Measurements from ENCODE around the gene CNTNAP5. TPM values are rescaled to one million over a fixed set of nuclear protein-coding genes. Genes with fewer than 3 reads are reported as not detected.

CNTNAP5 gene
- total and polyA plus RNA-seq, 2 of the 8 experiments (the other 6 are each of a cell fraction or from before 2014, with no cell fraction given): 0.11 to 0.76 TPM

DNA sequence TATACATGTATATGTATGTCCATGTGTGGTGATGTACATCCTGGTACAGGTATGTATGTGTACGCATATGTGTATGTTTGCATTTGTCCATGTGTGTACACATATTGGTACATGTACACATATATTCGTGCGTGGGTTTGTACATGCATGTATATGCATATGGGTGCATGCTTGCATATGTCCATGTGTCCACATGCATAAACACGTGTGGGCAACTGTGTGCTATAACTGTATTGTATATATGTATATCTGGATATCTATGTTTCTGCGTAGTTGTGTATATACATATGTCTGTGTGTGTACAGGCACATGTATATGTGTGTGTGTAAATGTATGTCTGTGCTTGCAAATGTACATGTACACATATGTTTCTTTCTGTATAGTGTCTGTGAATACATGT lies 858.5 kb downstream of the CNTNAP5 start:
- Histone ChIP-seq H3K56ac (replicated peaks; ENCODE audit: insufficient read length, low read depth, low read length) (no peak overlapping the region), H3K4ac (replicated peaks; ENCODE audit: insufficient read length, low read depth, low read length) (no peak overlapping the region), H3K36me3 (ENCODE audit: control insufficient read depth in 2 of 4, insufficient read depth in 4 of 4, low read length in 3 of 4) (no peaks in the 10 kb centered on the region)

More for the DNA sequence above, 858.5 kb downstream of the CNTNAP5 start:
- H3K23ac ChIP-seq (ENCODE audit: insufficient read length): no peak overlapping the region
- no peak for TF ChIP-seq RBBP5 (IDR thresholded peaks at IDR 0.05; ENCODE audit: borderline replicate concordance, low read depth, low read length)
- TF ChIP-seq SP2 (IDR thresholded peaks at IDR 0.05; ENCODE audit: low read length): no peak
- no peak for TF ChIP-seq SP4 (IDR thresholded peaks at IDR 0.05; ENCODE audit: low read length)
- H3K4me1 ChIP-seq (replicated peaks in 1 of 4; ENCODE audit: control insufficient read depth in 3 of 4, insufficient read depth in 4 of 4, low read length in 3 of 4): peaks cover 0 to 9% (median 0%) of the 10 kb centered on the region in 4 experiments; a peak in 1 of 7 replicates
- no peak overlapping the region for H3K4me3 ChIP-seq (ENCODE audit: extremely low read depth in 1 of 4, insufficient read depth in 2 of 4, low read depth in 3 of 4, low read length in 4 of 4)
- FAIRE-seq: no peak
- H3K9me3 ChIP-seq (ENCODE audit: insufficient read depth in 2 of 2, low read depth in 1 of 2, low read length in 1 of 2): 0 out of 4 replicates have a peak, but pooled peaks cover 0 to 3% of the 10 kb centered on the region in 2 experiments
- H4K91ac ChIP-seq (replicated peaks; ENCODE audit: insufficient read length, low read length): no peak overlapping the region
- no peaks in the 10 kb centered on the region for H4K20me1 ChIP-seq (replicated peaks in 1 of 2; ENCODE audit: control insufficient read depth in 1 of 2, insufficient read depth in 2 of 2, low read length in 2 of 2)
- H3K4me2 ChIP-seq (ENCODE audit: insufficient read depth in 1 of 2, low read depth in 2 of 2, low read length in 2 of 2): no peak overlapping the region
- H3K14ac ChIP-seq (ENCODE audit: insufficient read length): no peak overlapping the region
- no peaks in the 10 kb centered on the region for H3K27me3 ChIP-seq (replicated peaks in 1 of 4; ENCODE audit: control insufficient read depth in 3 of 4, extremely low read depth in 1 of 4, insufficient read depth in 3 of 4, low read length in 3 of 4)
- no peak overlapping the region for H4K8ac ChIP-seq (ENCODE audit: extremely low read depth, insufficient read depth, low read length)
- H3K23me2 ChIP-seq (ENCODE audit: low read depth, low read length): no peaks in the 10 kb centered on the region; the same call in 1 of the 2 replicates
- no peak overlapping the region for H2BK12ac ChIP-seq (ENCODE audit: low read depth, low read length)
- CTCF ChIA-PET (ENCODE audit: partially characterized antibody): interaction anchor here (0.6 kb wide), 1 partner anchor 1815 kb away, joined by 3 read pairs; no protein-coding TSS in a partner anchor
- no peak overlapping the region for H3K27ac ChIP-seq (ENCODE audit: low read depth, low read length)
- no peak overlapping the region for H2AK5ac ChIP-seq (ENCODE audit: low read depth, low read length)
- no peak overlapping the region for H2BK120ac ChIP-seq (replicated peaks; ENCODE audit: low read depth, low read length)
- POLR2A ChIA-PET (ENCODE audit: partially characterized antibody): no interaction called here
- H2BK5ac ChIP-seq (ENCODE audit: low read depth, low read length): no peak overlapping the region
- no peaks in the 10 kb centered on the region for H3K79me1 ChIP-seq (ENCODE audit: low read depth, low read length)
- no peak overlapping the region for H3K9ac ChIP-seq (replicated peaks in 1 of 4; ENCODE audit: extremely low read depth in 1 of 4, low read depth in 3 of 4, low read length in 3 of 4)
- no peak overlapping the region for H4K5ac ChIP-seq (ENCODE audit: insufficient read length, low read depth, low read length)
- DNase-seq (ENCODE audit: low read depth in 1 of 2, low spot score in 2 of 2): no peak
- no peak overlapping the region for H2AFZ ChIP-seq (ENCODE audit: low read length)
- no peak overlapping the region for H2BK15ac ChIP-seq (ENCODE audit: low read length)
- no peak overlapping the region for H2BK20ac ChIP-seq (ENCODE audit: low read length)
- WGBS, 2 experiments (ENCODE audit: extremely low coverage in 1 of 2, insufficient coverage in 1 of 2, insufficient read length in 1 of 2, insufficient replicate concordance in 2 of 2, low coverage in 1 of 2, low lambda C conversion rate in 2 of 2, missing lambda C conversion rate in 1 of 2): 93% methylated on average over 5 of the region's 5 CpGs; no CpG with 5 or more reads in 1 of the 2 experiments
- no peak overlapping the region for H3K18ac ChIP-seq (ENCODE audit: extremely low read depth, low read length)
- H3K79me2 ChIP-seq (ENCODE audit: control insufficient read depth in 1 of 2, insufficient read depth in 2 of 2, low read length in 2 of 2): no peaks in the 10 kb centered on the region

Measured in H1 (cell line).